CMK (cell line): ENCODE measurements around the gene NPIPB6.

Experiments
- DNase-seq: peaks from one replicate; pipeline ENCODE4 v3.0.0-alpha.2; 2010; ENCODE audit warnings: low read depth

The NPIPB6 gene

GRCh38 chr16:28324235-28324886 lies 38.9 kb downstream of the NPIPB6 start:
- DNase-seq, result no peak

- DNase-seq, result no peak
These were observed 41.5 kb downstream of the NPIPB6 start for GRCh38 chr16:28321700-28322411.

GRCh38 chr16:28320741-28321140 lies 42.6 kb downstream of the NPIPB6 start:
- no peak for DNase-seq

GRCh38 chr16:28320023-28320561 lies 43.2 kb downstream of the NPIPB6 start:
- no peak for DNase-seq

GRCh38 chr16:28319476-28320022 lies 43.8 kb downstream of the NPIPB6 start:
- no peak for DNase-seq

GRCh38 chr16:28318042-28318744 lies 45.1 kb downstream of the NPIPB6 start:
- no peak for DNase-seq

GRCh38 chr16:28317040-28317880 lies 46.0 kb downstream of the NPIPB6 start:
- DNase-seq, result no peak

GRCh38 chr16:28316054-28316453 lies 47.3 kb downstream of the NPIPB6 start:
- no peak for DNase-seq

- DNase-seq, result no peak
These were observed 49.7 kb downstream of the NPIPB6 start for GRCh38 chr16:28313587-28313986.

GRCh38 chr16:28312327-28312726 lies 51.0 kb downstream of the NPIPB6 start:
- DNase-seq, result no peak

GRCh38 chr16:28311913-28312312 lies 51.4 kb downstream of the NPIPB6 start:
- no peak for DNase-seq

- DNase-seq, result no peak
These were observed 51.9 kb downstream of the NPIPB6 start for GRCh38 chr16:28311413-28311812.

- no peak for DNase-seq
These were observed 52.5 kb downstream of the NPIPB6 start for GRCh38 chr16:28310796-28311195.

GRCh38 chr16:28309811-28310311 lies 53.4 kb downstream of the NPIPB6 start:
- DNase-seq, result no peak

GRCh38 chr16:28308794-28309584 lies 54.3 kb downstream of the NPIPB6 start:
- no peak for DNase-seq

GRCh38 chr16:28307936-28308335 lies 55.4 kb downstream of the NPIPB6 start:
- DNase-seq, result no peak

- DNase-seq, result no peak
These were observed 59.1 kb downstream of the NPIPB6 start for GRCh38 chr16:28304214-28304613.

- no peak for DNase-seq
These were observed 60.2 kb downstream of the NPIPB6 start for GRCh38 chr16:28303132-28303531.

GRCh38 chr16:28301620-28302019 lies 61.7 kb downstream of the NPIPB6 start:
- no peak for DNase-seq

GRCh38 chr16:28301154-28301553 lies 62.2 kb downstream of the NPIPB6 start:
- DNase-seq, result no peak

- DNase-seq, result no peak
These were observed 63.0 kb downstream of the NPIPB6 start for GRCh38 chr16:28300327-28300726.
